Activated CD8-positive, alpha-beta memory T cell treated with anti-CD3 and anti-CD28 coated beads, Interleukin-2, amount 50 U/mL, for 24 hours (primary cell): ENCODE results near the gene EDAR.

Experiments
- DNase-seq: peaks from one replicate; pipeline ENCODE4 v3.0.0-alpha.2; 2020; ENCODE audit errors: extremely low read depth

EDAR gene

GRCh38 chr2:108940156-108940555 is 48.9 kb downstream of the EDAR start:
- no peak for DNase-seq

DNA sequence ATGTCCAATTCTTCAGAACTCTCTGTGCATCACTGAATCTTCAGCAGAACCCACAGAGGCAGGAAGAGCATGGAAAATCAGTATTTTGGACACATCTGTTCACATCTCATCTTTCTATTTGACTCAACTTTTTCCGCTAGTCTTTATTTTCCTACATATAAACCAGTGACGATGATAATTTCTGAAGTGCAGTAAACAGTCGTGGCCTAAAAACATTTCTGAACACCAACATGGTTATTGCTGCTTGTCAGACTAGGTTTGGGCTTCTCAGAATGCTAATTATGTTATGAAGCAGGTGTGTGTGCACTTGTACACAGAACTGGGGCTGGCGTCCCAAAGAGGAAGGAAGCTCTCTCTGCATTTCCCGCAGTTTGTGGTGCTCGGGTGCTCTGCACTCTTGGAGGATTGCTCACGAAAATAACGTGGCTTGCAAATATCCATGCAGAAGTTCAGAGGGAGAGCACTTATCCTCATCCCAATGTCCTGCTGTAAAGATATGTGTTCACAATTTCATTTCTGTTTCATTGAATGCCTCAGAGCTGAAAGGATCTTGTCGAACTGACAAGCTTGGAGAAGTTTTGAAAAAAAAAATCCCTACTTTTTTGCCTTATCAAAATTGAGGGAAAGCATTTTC is 50.8 kb downstream of the EDAR start:
- DNase-seq, result no peak

- DNase-seq, result no peak
These were observed 51.5 kb downstream of the EDAR start for GRCh38 chr2:108937367-108938017.

GRCh38 chr2:108936866-108937265 is 52.2 kb downstream of the EDAR start:
- DNase-seq, result no peak

DNA sequence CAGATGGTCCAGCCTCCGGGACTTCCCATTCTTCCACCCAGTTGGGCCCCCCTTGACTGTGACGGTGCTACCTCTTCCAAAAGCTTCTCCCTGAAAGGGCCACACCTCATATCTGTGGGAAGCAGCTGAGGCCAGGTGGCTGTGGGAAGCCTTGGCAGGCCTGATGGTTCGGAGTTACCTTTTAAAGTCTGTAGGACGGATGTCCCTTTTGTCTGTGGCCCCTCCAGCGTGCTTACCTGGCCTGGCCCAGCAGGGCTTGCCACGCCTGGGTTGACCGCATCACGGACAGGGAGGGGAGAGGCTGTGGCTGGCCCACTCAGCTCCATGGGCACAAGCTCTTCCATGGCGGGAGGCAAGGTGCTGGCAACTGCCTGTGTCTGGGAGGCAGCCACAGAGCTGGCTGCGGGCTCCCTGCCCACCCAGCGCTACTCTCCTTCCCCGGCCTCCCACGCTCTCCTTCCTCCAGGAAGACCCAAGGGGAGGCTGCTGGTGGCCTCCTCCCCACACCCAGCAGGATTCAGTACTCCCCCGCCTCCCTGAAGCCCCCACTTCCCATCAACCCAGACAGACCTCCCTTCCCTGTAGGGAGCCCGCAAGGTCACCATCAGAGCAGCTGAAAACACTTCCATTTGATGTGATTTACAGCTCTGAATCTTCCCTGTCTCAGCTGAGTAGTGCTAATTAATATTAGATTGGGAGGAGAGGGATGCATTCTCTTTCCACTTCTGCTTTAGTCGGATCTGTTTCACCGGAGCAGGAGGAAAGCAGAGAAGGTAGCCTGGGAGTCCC is 52.8 kb downstream of the EDAR start:
- DNase-seq, result no peak

DNA sequence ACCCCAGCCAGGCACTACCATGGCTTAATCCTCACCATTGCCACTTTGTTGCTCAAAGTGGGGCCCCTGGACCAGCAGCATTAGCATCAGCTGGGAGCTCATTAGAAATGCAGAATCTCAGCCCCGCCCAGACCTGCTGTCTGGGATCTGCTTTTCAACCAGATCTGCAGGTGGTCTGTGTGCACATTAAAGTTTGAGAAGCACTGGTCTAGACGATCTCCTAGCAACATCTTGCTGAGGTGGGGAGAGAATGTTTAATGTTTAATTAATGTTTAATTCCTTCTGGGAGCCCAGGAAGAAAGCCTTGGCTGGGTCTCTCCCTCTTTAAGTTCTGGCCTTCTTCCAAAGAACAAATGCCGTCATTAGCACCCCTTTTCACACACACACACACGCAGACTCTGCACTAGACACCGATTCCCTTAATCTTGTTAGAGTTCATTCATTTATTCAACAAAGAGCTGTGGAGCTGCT is 53.7 kb downstream of the EDAR start:
- no peak for DNase-seq

GRCh38 chr2:108934583-108935245 is 54.3 kb downstream of the EDAR start:
- no peak for DNase-seq

DNA sequence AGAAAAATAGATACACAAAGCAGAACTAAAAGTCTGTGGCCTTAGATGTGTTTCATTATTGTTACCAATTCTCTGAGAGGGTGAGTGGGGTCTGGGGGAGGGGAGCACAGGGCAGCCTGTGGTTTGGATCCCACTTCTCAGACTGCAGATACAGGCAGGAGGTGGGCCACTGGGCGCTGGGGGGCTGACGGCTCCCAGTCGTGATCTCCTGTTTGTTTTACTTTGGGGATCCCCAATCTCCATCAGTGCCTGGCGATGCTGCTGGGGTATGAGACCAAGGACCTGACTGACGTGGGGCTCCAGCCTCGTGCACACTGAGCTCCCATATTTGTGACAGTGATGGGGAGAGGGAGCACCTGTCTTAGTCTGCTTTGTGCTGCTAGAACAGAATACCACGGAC is 54.9 kb downstream of the EDAR start:
- no peak for DNase-seq

- DNase-seq, result no peak
These were observed 55.3 kb downstream of the EDAR start for GRCh38 chr2:108933691-108934117.

- no peak for DNase-seq
These were observed 56.2 kb downstream of the EDAR start for GRCh38 chr2:108932736-108933332.

DNA sequence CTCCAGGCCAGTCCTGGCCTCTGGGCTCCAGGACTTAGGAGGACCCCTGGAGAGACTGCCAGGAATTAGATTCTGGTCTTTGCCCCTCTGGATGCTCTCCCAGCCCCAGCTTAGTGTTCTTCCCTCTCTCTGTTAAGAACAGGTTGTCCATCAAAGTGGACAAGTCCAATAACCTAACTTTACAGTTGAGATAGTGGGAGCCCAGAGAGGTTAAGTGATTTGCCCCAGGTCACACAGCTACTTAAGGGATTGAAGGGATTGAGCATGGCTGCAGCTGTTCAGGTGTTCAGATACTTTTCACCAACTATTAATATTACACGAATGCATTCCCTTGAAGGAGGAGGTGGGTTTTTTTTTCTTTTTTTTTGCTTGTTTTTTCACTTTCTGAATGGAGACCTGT is 57.6 kb downstream of the EDAR start:
- DNase-seq, result no peak

DNA sequence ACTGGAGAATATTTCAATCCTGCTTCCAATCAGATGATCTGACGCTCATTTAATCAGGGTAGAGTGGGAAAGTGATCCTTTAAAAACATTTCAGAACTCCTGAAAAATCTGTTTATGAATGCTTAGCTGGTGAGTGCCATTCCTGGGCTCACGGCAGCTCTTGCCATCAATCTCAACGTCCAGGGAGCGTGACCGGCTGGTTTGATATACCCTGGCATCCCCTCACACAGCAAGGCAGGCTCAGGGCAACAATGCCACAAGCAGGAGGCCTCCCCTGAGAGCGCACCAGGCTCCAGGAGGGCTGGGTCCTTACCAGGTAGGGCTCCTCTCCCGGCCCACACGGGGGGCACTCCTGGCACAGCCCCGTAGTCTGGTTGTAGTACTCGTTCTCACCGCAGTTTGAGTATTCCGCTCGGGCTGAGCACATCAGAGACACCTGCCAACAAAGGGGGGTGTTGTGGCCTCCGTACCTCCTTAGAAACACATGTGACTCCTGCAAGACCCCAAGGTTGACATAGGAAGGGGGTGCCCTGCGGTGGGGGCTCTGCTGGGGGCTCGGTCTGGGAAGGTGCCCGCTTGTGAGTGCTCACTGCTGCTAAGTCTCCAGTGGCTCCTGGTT is 59.1 kb downstream of the EDAR start:
- DNase-seq, result no peak

DNA sequence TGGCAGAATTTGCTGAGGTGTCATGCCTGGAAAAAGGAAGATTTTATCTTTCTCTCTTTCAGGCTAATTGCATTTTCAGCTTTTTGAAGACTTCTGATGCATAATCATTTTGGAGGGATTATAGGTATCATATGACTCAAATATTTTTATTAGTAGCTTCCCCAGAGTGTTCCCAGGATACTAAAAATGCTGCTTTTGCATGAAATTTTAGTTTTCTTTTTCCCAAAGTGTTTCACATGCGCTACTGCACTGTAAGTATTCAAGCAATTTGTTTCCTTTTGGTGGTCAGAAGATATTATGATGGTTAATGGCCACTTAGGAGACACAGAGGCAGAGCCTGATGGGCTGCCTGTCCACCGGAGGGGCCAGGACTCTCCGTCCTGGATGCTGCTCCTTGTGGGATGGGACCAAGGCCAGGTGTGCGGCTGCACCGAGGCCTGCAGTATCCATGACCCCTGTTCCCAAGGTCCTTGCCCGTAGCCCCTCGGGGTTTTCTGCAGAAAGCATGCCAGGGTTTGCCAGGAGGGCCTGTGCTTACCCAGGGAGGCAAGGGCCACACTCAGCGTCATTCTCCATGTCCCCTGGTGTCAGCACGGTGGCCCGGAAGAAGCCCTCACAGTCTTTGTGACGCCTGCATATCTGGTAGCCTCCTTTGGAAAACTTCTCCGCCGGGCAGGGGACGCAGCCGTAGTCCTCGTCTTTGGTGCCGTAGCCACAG is 60.2 kb downstream of the EDAR start:
- no peak for DNase-seq

- DNase-seq, result no peak
These were observed 60.9 kb downstream of the EDAR start for GRCh38 chr2:108927936-108928659.

DNA sequence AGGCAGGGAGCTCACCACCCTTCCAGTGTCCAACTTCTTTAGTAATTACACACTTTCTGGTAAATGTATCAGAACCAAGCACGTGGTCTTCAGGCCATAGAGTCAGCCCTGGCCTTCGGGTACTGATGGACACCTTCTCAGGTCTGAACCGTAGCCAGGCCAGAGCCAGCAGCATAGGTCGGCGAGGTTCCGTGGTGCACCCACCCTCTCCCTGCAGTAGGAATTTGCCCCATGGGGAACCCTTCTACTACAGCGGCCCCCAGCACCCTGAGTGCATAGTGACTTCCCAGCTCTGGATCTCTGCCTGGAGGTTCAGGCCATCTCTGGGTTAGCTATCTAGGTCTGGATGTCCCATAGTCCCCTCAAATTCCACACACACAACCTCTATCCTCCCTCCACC is 61.6 kb downstream of the EDAR start:
- DNase-seq, result no peak

DNA sequence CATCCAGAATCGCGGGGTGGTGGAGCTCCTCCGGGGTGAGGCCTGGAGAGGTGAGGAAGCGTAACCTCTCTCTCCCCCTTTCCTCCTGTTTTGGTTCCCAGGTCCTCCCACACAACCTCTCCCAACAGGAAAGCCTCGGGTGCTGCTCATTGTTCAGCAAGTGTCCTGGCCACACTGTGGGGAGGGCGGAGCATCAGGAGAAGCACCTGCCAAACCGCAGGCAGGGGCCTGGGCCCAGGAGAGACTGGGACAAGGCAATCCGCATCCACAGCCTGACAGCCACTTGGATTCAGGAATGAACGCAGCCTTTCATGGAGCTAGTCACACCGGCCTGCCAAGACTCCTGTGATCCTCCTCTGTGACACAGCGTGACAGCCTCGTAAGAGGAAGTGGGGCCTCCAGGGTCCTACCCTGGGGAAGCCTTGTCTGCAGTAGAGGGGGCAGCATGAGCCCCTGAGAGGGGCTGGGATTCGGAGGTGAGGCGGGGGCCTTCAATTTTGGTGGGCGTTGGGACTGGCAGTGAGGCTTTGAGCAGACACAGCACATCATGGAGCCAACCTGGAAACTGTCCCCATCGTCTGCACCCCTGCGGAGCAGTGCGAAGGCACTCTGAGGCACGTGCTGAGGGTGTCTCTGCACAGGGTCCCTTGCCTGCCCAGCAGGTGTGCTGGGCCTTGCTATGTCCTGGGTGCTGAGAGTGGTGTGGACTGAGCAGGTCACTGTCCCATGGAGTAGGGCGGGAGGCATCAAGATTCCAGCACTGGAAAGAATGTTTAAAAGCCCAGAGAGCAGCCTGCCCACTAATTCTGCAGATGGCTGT is 62.2 kb downstream of the EDAR start:
- no peak for DNase-seq

DNA sequence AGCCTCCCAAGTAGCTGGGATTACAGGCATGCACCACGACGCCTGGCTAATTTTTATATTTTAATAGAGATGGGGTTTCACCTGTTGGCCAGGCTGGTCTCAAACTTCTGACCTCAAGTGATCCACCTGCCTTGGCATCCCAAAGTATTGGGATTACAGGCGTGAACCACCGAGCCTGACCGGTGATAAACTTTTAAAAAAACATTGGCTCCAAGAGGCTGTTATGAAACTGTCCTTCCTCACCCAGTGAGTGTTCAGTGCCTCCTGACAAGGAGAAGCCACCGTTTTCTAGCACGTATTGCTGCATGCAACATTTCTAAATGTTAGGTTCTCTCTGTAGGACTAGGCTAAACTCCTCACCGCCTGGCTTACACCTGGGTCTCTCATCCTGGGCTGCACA is 63.3 kb downstream of the EDAR start:
- DNase-seq, result no peak

- no peak for DNase-seq
These were observed 63.7 kb downstream of the EDAR start for GRCh38 chr2:108925286-108925685.

DNA sequence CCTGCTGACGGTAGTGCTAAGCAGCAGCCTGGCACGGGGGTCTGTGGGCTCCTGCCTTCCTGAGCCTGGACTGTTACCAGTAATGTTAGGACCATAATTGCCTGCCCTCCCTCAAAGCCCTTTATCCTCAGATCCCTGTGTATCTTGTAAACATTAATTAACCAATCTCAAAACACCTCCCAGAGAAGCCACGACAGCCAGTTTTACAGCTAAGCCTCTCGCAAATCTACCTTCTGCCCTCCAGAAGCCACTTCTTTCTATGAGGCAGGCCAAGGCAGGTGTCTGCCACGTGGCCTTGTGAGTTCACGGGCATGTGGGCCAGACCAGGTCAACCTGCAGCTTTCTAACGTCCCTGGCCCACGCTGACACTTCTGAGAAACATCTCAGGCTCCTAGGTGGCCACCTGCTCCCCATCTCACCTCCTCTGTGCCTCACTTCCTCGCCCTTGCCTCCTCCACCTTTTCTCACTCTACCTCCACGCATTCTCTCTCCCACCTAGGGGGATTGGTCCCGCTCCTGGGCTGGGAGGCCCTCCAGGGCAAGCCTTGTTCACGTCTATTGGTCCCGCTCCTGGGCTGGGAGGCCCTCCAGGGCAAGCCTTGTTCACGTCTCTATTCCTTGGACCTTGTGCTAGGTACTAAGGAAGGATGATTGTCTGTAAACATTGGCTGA is 64.3 kb downstream of the EDAR start:
- DNase-seq, result no peak
